Ishikawa (cell line): ENCODE measurements around the gene RAI1.

Experiments used
- CEBPB ChIP-seq: IDR thresholded peaks from 2 replicates; pipeline ENCODE4 v1.6.1; 2012
- FOXM1 ChIP-seq: IDR thresholded peaks from 2 replicates; pipeline ENCODE4 v1.6.1; 2012; ENCODE audit warnings: low read depth, borderline replicate concordance
- REST ChIP-seq: IDR thresholded peaks from 2 replicates; pipeline ENCODE4 v1.6.1; 2012; ENCODE audit warnings: low read depth, mild to moderate bottlenecking
- TAF1 ChIP-seq: IDR thresholded peaks from 2 replicates; pipeline ENCODE4 v1.6.1; 2012; ENCODE audit warnings: low read depth, mild to moderate bottlenecking
- USF1 ChIP-seq: IDR thresholded peaks from 2 replicates; pipeline ENCODE4 v1.6.1; 2012
- YY1 ChIP-seq: IDR thresholded peaks from 2 replicates; pipeline ENCODE4 v1.6.1; 2012; ENCODE audit warnings: low read depth

GRCh38 chr17:17769869-17770631 is 88.8 kb downstream of the RAI1 start:
- TF ChIP-seq REST: no peak
- no peak for TF ChIP-seq FOXM1
- no peak for TF ChIP-seq TAF1
- no peak for TF ChIP-seq USF1
- no peak for TF ChIP-seq YY1
- no peak for TF ChIP-seq CEBPB
